Stimulated activated naive B cell treated with anti-CD40 and anti-IgM and Interleukin-4, amounts not matched to agents 10 μg/mL and 1 μg/mL and 100 μg/mL, for 72 hours (primary cell): ENCODE data around the gene LITAFD.

Experiments
- ATAC-seq, 2 donors: fragments of 150-1000 bp; cut with Tn5 transposase; replicated peaks; 2 replicates each; pipeline ENCODE4 v1.10.0; 2021; ENCODE audit warnings: moderate library complexity in 1 of 2
- DNase-seq: peaks from one replicate; pipeline ENCODE4 v3.0.0; 2021
- H3K27ac Mint-ChIP-seq: one replicate; pipeline ENCODE4 v1.8.0; 2022; ENCODE audit warnings: mild to moderate bottlenecking, mixed read lengths
- H3K27me3 Mint-ChIP-seq, 2 donors: one replicate each; pipeline ENCODE4 v1.8.0; 2022; ENCODE audit warnings: mixed read lengths in 2 of 2
- H3K36me3 Mint-ChIP-seq, 2 donors: one replicate each; pipeline ENCODE4 v1.8.0; 2022; ENCODE audit warnings: mixed read lengths in 2 of 2, mild to moderate bottlenecking in 1 of 2
- H3K4me1 Mint-ChIP-seq, 2 donors: one replicate each; pipeline ENCODE4 v1.8.0; 2022; ENCODE audit warnings: mixed read lengths in 2 of 2, mild to moderate bottlenecking in 1 of 2
- H3K4me3 Mint-ChIP-seq, 2 donors: one replicate each; pipeline ENCODE4 v1.8.0; 2022; ENCODE audit warnings: mild to moderate bottlenecking in 2 of 2, mixed read lengths in 2 of 2, moderate library complexity in 1 of 2
- H3K9me3 Mint-ChIP-seq, 2 donors: one replicate each; pipeline ENCODE4 v1.8.0; 2022; ENCODE audit warnings: mixed read lengths in 2 of 2, mild to moderate bottlenecking in 1 of 2

LITAFD gene

GRCh38 chr16:8851761-8852403 lies 30.3 kb upstream of the LITAFD start:
- Mint-ChIP-seq H3K4me1 (peaks cover 34 to 38% of the 10 kb centered on the region in 2 donors), H3K27me3 (no peaks in the 10 kb centered on the region), H3K27ac (peak overlapping the region; percentile 67), H3K4me3 (no peak overlapping the region), H3K9me3 (no peaks in the 10 kb centered on the region), H3K36me3 (peaks cover 39 to 59% of the 10 kb centered on the region in 2 donors)
- DNase-seq, result no peak
- ATAC-seq, result no peak

- ATAC-seq (no peak), DNase-seq (no peak)
- peak overlapping the region; percentile 75 for H3K27ac Mint-ChIP-seq
- peaks cover 35 to 39% of the 10 kb centered on the region in 2 donors for H3K4me1 Mint-ChIP-seq
- no peaks in the 10 kb centered on the region for H3K9me3 Mint-ChIP-seq
- peak overlapping the region in 1 of 2 donors; percentile 10 for H3K4me3 Mint-ChIP-seq
- H3K36me3 Mint-ChIP-seq, result peaks cover 39 to 60% of the 10 kb centered on the region in 2 donors
- no peaks in the 10 kb centered on the region for H3K27me3 Mint-ChIP-seq
Measured at GRCh38 chr16:8852534-8852933, 29.6 kb upstream of the LITAFD start.

GRCh38 chr16:8853150-8853549 lies 29.0 kb upstream of the LITAFD start:
- H3K27me3 Mint-ChIP-seq, result no peaks in the 10 kb centered on the region
- DNase-seq (no peak), ATAC-seq (no peak)
- peak overlapping the region in 1 of 2 donors; percentile 10 for H3K4me3 Mint-ChIP-seq
- peak overlapping the region; percentile 75 for H3K27ac Mint-ChIP-seq
- peaks cover 43 to 65% of the 10 kb centered on the region in 2 donors for H3K36me3 Mint-ChIP-seq
- H3K4me1 Mint-ChIP-seq, result peaks cover 39 to 45% of the 10 kb centered on the region in 2 donors
- no peaks in the 10 kb centered on the region for H3K9me3 Mint-ChIP-seq

- Mint-ChIP-seq H3K27ac (no peak overlapping the region), H3K36me3 (peaks cover 45 to 68% of the 10 kb centered on the region in 2 donors), H3K9me3 (no peaks in the 10 kb centered on the region), H3K4me3 (no peak overlapping the region), H3K4me1 (peaks cover 39 to 46% of the 10 kb centered on the region in 2 donors), H3K27me3 (no peaks in the 10 kb centered on the region)
- DNase-seq, result no peak
- ATAC-seq, result no peak
Measured at GRCh38 chr16:8853611-8854010, 28.5 kb upstream of the LITAFD start.

- peaks cover 37 to 40% of the 10 kb centered on the region in 2 donors for H3K4me1 Mint-ChIP-seq
- ATAC-seq, result no peak
- peaks cover 45 to 72% of the 10 kb centered on the region in 2 donors for H3K36me3 Mint-ChIP-seq
- H3K9me3 Mint-ChIP-seq, result no peaks in the 10 kb centered on the region
- DNase-seq, result no peak
- peak overlapping the region; percentile 81 for H3K27ac Mint-ChIP-seq
- no peak overlapping the region for H3K4me3 Mint-ChIP-seq
- no peaks in the 10 kb centered on the region for H3K27me3 Mint-ChIP-seq
Measured at GRCh38 chr16:8854298-8854948, 27.7 kb upstream of the LITAFD start.

- Mint-ChIP-seq H3K9me3 (no peaks in the 10 kb centered on the region), H3K36me3 (peaks cover 45 to 70% of the 10 kb centered on the region in 2 donors), H3K4me1 (peaks cover 31 to 39% of the 10 kb centered on the region in 2 donors), H3K27me3 (no peaks in the 10 kb centered on the region), H3K4me3 (no peak overlapping the region), H3K27ac (peak overlapping the region; percentile 81)
- peak in 1 of 2 donors; percentile 17 for ATAC-seq
- no peak for DNase-seq
Measured at GRCh38 chr16:8855051-8855786, 26.9 kb upstream of the LITAFD start.

- Mint-ChIP-seq H3K9me3 (no peaks in the 10 kb centered on the region), H3K27ac (peak overlapping the region; percentile 81), H3K4me1 (peaks cover 30 to 35% of the 10 kb centered on the region in 2 donors), H3K27me3 (no peaks in the 10 kb centered on the region), H3K36me3 (peaks cover 42 to 63% of the 10 kb centered on the region in 2 donors), H3K4me3 (no peak overlapping the region)
- ATAC-seq, result no peak
- DNase-seq, result no peak
Measured at GRCh38 chr16:8855972-8856371, 26.2 kb upstream of the LITAFD start.

- Mint-ChIP-seq H3K4me3 (peak overlapping the region; percentile 16 to 18), H3K27ac (peak overlapping the region; percentile 69), H3K36me3 (peaks cover 47 to 59% of the 10 kb centered on the region in 2 donors), H3K9me3 (no peaks in the 10 kb centered on the region), H3K4me1 (peaks cover 42 to 65% of the 10 kb centered on the region in 2 donors), H3K27me3 (no peaks in the 10 kb centered on the region)
- no peak for ATAC-seq
- DNase-seq, result no peak
Measured at GRCh38 chr16:8858994-8859912, 22.9 kb upstream of the LITAFD start.

GRCh38 chr16:8859913-8860881 lies 22.0 kb upstream of the LITAFD start:
- H3K9me3 Mint-ChIP-seq, result no peaks in the 10 kb centered on the region
- peaks cover 41 to 56% of the 10 kb centered on the region in 2 donors for H3K36me3 Mint-ChIP-seq
- H3K27ac Mint-ChIP-seq, result peak overlapping the region; percentile 77
- DNase-seq (no peak), ATAC-seq (peak in 1 of 2 donors; percentile 41)
- H3K27me3 Mint-ChIP-seq, result no peaks in the 10 kb centered on the region
- H3K4me3 Mint-ChIP-seq, result peak overlapping the region in 1 of 2 donors; percentile 18
- peaks cover 46 to 69% of the 10 kb centered on the region in 2 donors for H3K4me1 Mint-ChIP-seq

GRCh38 chr16:8861563-8862308 lies 20.4 kb upstream of the LITAFD start:
- peak overlapping the region; percentile 69 for H3K27ac Mint-ChIP-seq
- H3K9me3 Mint-ChIP-seq, result no peaks in the 10 kb centered on the region
- ATAC-seq (no peak), DNase-seq (no peak)
- H3K4me1 Mint-ChIP-seq, result peaks cover 44 to 71% of the 10 kb centered on the region in 2 donors
- no peaks in the 10 kb centered on the region for H3K27me3 Mint-ChIP-seq
- H3K36me3 Mint-ChIP-seq, result peaks cover 29 to 47% of the 10 kb centered on the region in 2 donors
- H3K4me3 Mint-ChIP-seq, result no peak overlapping the region

GRCh38 chr16:8862309-8863130 lies 19.6 kb upstream of the LITAFD start:
- Mint-ChIP-seq H3K4me3 (peak overlapping the region in 1 of 2 donors; percentile 21), H3K27ac (peak overlapping the region; percentile 57), H3K27me3 (no peaks in the 10 kb centered on the region), H3K9me3 (no peaks in the 10 kb centered on the region), H3K36me3 (peaks cover 29 to 50% of the 10 kb centered on the region in 2 donors), H3K4me1 (peaks cover 48 to 76% of the 10 kb centered on the region in 2 donors)
- DNase-seq (no peak), ATAC-seq (no peak)
